ENCODE data around the gene DYNLRB1. TPM values are rescaled to one million over a fixed set of nuclear protein-coding genes. Genes with fewer than 3 reads are reported as not detected.

Gene DYNLRB1
- total and polyA plus RNA-seq, 10 of the 15 experiments (the other 5 are each of a cell fraction or from before 2014, with no cell fraction given): 87.9 to 313 (median 153) TPM

DNA sequence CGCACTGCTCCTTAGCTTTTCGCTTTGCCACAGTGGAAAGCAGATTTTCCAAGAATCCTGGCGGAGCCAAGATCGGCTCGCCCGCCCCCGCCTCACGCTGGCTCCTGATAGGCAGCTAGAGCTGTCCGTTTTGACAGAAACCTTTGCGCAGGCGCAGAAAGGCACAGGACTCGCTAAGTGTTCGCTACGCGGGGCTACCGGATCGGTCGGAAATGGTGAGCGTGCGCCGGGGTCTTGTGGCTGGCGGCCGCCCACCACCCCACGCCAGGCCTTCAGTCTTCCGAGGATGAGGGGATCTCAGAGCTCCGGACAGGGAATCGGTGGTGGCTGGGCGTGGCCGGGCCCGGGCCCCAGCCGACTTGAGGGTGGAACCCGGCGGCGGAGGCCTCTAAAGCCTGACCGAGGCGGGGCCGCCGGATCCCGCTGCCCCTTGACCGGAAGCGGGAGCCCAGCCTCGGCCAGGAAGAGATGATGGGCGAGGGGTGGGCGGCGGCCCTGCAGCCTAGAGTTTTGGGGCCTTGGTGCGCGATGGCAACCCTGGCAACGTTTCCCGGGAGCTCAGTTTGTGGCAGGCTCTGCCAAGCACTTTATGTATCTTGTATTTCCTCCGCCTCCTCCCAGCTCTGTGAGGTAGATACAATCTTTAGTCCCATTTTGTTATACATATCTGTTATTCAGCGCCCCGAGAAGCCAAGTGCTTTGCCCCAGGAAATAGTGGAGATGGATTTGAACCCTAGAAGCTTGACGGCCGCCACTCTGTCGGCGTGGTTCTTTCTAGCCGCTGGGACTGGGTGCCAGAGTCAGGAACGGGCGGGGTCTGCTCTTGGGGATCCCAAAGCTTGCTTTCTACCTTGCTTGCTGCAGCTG lies at the start of gene DYNLRB1 (continued):
- TF ChIP-seq ZBTB40 (IDR thresholded peaks at IDR 0.05; ENCODE audit: borderline replicate concordance) (peak; percentile 83), EP300 (IDR thresholded peaks at IDR 0.05; ENCODE audit: borderline replicate concordance in 1 of 2, control insufficient read depth in 1 of 2, low read depth in 2 of 2, low read length in 2 of 2) (no peak), BCLAF1 (IDR thresholded peaks at IDR 0.05) (no peak), SUPT20H (IDR thresholded peaks at IDR 0.05; ENCODE audit: borderline replicate concordance, control insufficient read depth, low read depth, low read length) (no peak), SIN3A (IDR thresholded peaks at IDR 0.05; ENCODE audit: low read depth, low read length) (no peak; the same call in 1 of the 2 replicates), RAD21 (IDR thresholded peaks at IDR 0.05; ENCODE audit: insufficient read depth, low read depth, low read length) (no peak), NR2C1 (IDR thresholded peaks at IDR 0.05) (no peak), SIX5 (IDR thresholded peaks at IDR 0.05; ENCODE audit: low read depth, low read length, severe bottlenecking) (no peak), BHLHE40 (IDR thresholded peaks at IDR 0.05; ENCODE audit: borderline replicate concordance in 1 of 2, low read depth in 2 of 2, low read length in 1 of 2) (peak in 1 of 2 experiments; percentile 69; a peak in 2 of 4 replicates), CEBPB (IDR thresholded peaks at IDR 0.05; ENCODE audit: borderline replicate concordance in 1 of 2, low read depth in 2 of 2, low read length in 2 of 2) (no peak), PKNOX1 (IDR thresholded peaks at IDR 0.05) (peak; percentile 98), ETV6 (conservative IDR thresholded peaks at IDR 0.05 in 1 of 2, IDR thresholded peaks at IDR 0.05 in 1 of 2; ENCODE audit: borderline replicate concordance in 1 of 2, low read depth in 1 of 2) (no peak), ZNF384 (IDR thresholded peaks at IDR 0.05; ENCODE audit: borderline replicate concordance, low read depth, low read length) (no peak), TAF1 (IDR thresholded peaks at IDR 0.05; ENCODE audit: borderline replicate concordance, low read depth, low read length) (no peak)
- TF ChIP-seq, protein P1, sequence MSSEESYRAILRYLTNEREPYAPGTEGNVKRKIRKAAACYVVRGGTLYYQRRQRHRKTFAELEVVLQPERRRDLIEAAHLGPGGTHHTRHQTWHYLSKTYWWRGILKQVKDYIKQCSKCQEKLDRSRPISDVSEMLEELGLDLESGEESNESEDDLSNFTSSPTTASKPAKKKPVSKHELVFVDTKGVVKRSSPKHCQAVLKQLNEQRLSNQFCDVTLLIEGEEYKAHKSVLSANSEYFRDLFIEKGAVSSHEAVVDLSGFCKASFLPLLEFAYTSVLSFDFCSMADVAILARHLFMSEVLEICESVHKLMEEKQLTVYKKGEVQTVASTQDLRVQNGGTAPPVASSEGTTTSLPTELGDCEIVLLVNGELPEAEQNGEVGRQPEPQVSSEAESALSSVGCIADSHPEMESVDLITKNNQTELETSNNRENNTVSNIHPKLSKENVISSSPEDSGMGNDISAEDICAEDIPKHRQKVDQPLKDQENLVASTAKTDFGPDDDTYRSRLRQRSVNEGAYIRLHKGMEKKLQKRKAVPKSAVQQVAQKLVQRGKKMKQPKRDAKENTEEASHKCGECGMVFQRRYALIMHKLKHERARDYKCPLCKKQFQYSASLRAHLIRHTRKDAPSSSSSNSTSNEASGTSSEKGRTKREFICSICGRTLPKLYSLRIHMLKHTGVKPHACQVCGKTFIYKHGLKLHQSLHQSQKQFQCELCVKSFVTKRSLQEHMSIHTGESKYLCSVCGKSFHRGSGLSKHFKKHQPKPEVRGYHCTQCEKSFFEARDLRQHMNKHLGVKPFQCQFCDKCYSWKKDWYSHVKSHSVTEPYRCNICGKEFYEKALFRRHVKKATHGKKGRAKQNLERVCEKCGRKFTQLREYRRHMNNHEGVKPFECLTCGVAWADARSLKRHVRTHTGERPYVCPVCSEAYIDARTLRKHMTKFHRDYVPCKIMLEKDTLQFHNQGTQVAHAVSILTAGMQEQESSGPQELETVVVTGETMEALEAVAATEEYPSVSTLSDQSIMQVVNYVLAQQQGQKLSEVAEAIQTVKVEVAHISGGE (CRISPR knock-in tag; IDR thresholded peaks at IDR 0.05): peak; percentile 58
